Fibroblast of mammary gland (primary cell): Measurements from ENCODE around the gene PDE2A.

ENCODE experiments used
- DNase-seq: peaks from one replicate; pipeline ENCODE4 v3.0.0-alpha.2; 2010; ENCODE audit warnings: low read depth
- H3K4me3 ChIP-seq: 2 replicates; pipeline ENCODE4 v1.5.1; 2011; ENCODE audit warnings: low read depth, mild to moderate bottlenecking, low read length, moderate library complexity; ENCODE audit not compliant: control insufficient read depth
- CTCF ChIP-seq: conservative IDR thresholded peaks from 2 replicates; pipeline ENCODE4 v1.5.1; 2011; ENCODE audit warnings: low read depth, low read length, inconsistent platforms; ENCODE audit not compliant: control insufficient read depth, insufficient read depth

Gene PDE2A

GRCh38 chr11:72589802-72590761 is 84.1 kb downstream of the PDE2A start:
- no peak overlapping the region for H3K4me3 ChIP-seq
- DNase-seq: peak; percentile 18
- peak; percentile 35 for TF ChIP-seq CTCF

- TF ChIP-seq CTCF: no peak
- H3K4me3 ChIP-seq: no peak overlapping the region
- no peak for DNase-seq
These were observed 85.5 kb downstream of the PDE2A start for GRCh38 chr11:72588421-72589410.

- TF ChIP-seq CTCF: no peak
- no peak for DNase-seq
- H3K4me3 ChIP-seq: no peak overlapping the region
These were observed 86.5 kb downstream of the PDE2A start for GRCh38 chr11:72587696-72588095.

GRCh38 chr11:72586321-72587090 is 87.7 kb downstream of the PDE2A start:
- no peak overlapping the region for H3K4me3 ChIP-seq
- no peak for DNase-seq
- no peak for TF ChIP-seq CTCF

- TF ChIP-seq CTCF: peak; percentile 72
- DNase-seq: peak; percentile 50
These were observed 88.4 kb downstream of the PDE2A start for GRCh38 chr11:72585762-72586311.

GRCh38 chr11:72584939-72585597 is 89.2 kb downstream of the PDE2A start:
- no peak overlapping the region for H3K4me3 ChIP-seq
- no peak for DNase-seq
- TF ChIP-seq CTCF: no peak

More at GRCh38 chr11:72585762-72586311, 88.4 kb downstream of the PDE2A start:
- H3K4me3 ChIP-seq: no peak overlapping the region
